GM18873 (cell line): Measurements from ENCODE around the gene TMC1.

Experiments used
- ATAC-seq: cut with Tn5 transposase; IDR thresholded peaks from one replicate; pipeline ENCODE4 v1.9.1; 2021; ENCODE audit warnings: mild to moderate bottlenecking, moderate library complexity, moderate number of reproducible peaks; ENCODE audit not compliant: unreplicated experiment, low FRiP score

TMC1 gene

GRCh38 chr9:72733895-72734294 is 212.5 kb downstream of the TMC1 start:
- no peak for ATAC-seq

- no peak for ATAC-seq
Observed at GRCh38 chr9:72734631-72735030, 213.2 kb downstream of the TMC1 start.

GRCh38 chr9:72743836-72744235 is 222.4 kb downstream of the TMC1 start:
- no peak for ATAC-seq

- no peak for ATAC-seq
Observed at GRCh38 chr9:72749276-72749675, 227.9 kb downstream of the TMC1 start.

GRCh38 chr9:72751541-72751940 is 230.1 kb downstream of the TMC1 start:
- no peak for ATAC-seq

GRCh38 chr9:72753266-72753893 is 232.0 kb downstream of the TMC1 start:
- no peak for ATAC-seq

- ATAC-seq: no peak
Observed at GRCh38 chr9:72755836-72756235, 234.4 kb downstream of the TMC1 start.

GRCh38 chr9:72758944-72759343 is 237.5 kb downstream of the TMC1 start:
- no peak for ATAC-seq

GRCh38 chr9:72763022-72763421 is 241.6 kb downstream of the TMC1 start:
- ATAC-seq: no peak

GRCh38 chr9:72769546-72769945 is 248.1 kb downstream of the TMC1 start:
- ATAC-seq: no peak

GRCh38 chr9:72772661-72773060 is 251.3 kb downstream of the TMC1 start:
- ATAC-seq: no peak

GRCh38 chr9:72773570-72773969 is 252.2 kb downstream of the TMC1 start:
- ATAC-seq: no peak

- no peak for ATAC-seq
Observed at GRCh38 chr9:72775570-72775969, 254.2 kb downstream of the TMC1 start.

GRCh38 chr9:72779614-72780013 is 258.2 kb downstream of the TMC1 start:
- no peak for ATAC-seq

- no peak for ATAC-seq
Observed at GRCh38 chr9:72786948-72787347, 265.5 kb downstream of the TMC1 start.

- ATAC-seq: no peak
Observed at GRCh38 chr9:72788966-72789735, 267.7 kb downstream of the TMC1 start.

GRCh38 chr9:72789885-72790284 is 268.5 kb downstream of the TMC1 start:
- no peak for ATAC-seq

- ATAC-seq: no peak
Observed at GRCh38 chr9:72790989-72791388, 269.6 kb downstream of the TMC1 start.

- no peak for ATAC-seq
Observed at GRCh38 chr9:72791436-72791835, 270.0 kb downstream of the TMC1 start.

GRCh38 chr9:72794946-72795345 is 273.5 kb downstream of the TMC1 start:
- no peak for ATAC-seq

GRCh38 chr9:72800328-72800994 is 279.1 kb downstream of the TMC1 start:
- ATAC-seq: no peak

GRCh38 chr9:72805238-72805637 is 283.8 kb downstream of the TMC1 start:
- no peak for ATAC-seq
